H1 (cell line): ENCODE data around the gene PPP1CC. TPM values are rescaled to one million over a fixed set of nuclear protein-coding genes. Genes with fewer than 3 reads are reported as not detected.

Experiments
- ATF2 ChIP-seq: IDR thresholded peaks from 2 replicates; pipeline ENCODE4 v1.6.1; 2012; ENCODE audit warnings: low read length, inconsistent platforms
- BACH1 ChIP-seq: IDR thresholded peaks from 2 replicates; pipeline ENCODE4 v1.6.1; 2012; ENCODE audit warnings: low read length, improper control_type of control experiment
- BRCA1 ChIP-seq: IDR thresholded peaks from 2 replicates; pipeline ENCODE4 v1.6.1; 2012; ENCODE audit warnings: low read depth, low read length, improper control_type of control experiment
- CHD7 ChIP-seq: fragments of 300-600 bp; sonication (generic); IDR thresholded peaks from 2 replicates; pipeline ENCODE4 v1.7.1; 2012; ENCODE audit warnings: low read length, moderate library complexity, mild to moderate bottlenecking, inconsistent platforms; ENCODE audit not compliant: insufficient replicate concordance
- NRF1 ChIP-seq: IDR thresholded peaks from 2 replicates; pipeline ENCODE4 v1.6.1; 2011; ENCODE audit warnings: mild to moderate bottlenecking, low read depth, low read length, improper control_type of control experiment
- POLR2AphosphoS5 ChIP-seq: IDR thresholded peaks from 2 replicates; pipeline ENCODE4 v1.6.1; 2011; ENCODE audit warnings: low read depth, low read length
- SIN3A ChIP-seq, 2 experiments: IDR thresholded peaks in 1 of 2; conservative IDR thresholded peaks in 1 of 2; 2 replicates each; pipeline ENCODE4 v1.6.1; 2011 to 2012; ENCODE audit warnings: low read length in 2 of 2, improper control_type of control experiment in 1 of 2, low read depth in 1 of 2, mild to moderate bottlenecking in 1 of 2
- polyA plus RNA-seq, 7 experiments: library from polyadenylated mRNA; depleted of rRNA in 3 of 7; stranded (reverse) in 5 of 7; unstranded in 2 of 7; fragments of >200 nt in 5 of 7; fragments of 200-250 nt in 2 of 7; gene quantifications; 1 replicate in 5 of 7; 2 replicates in 1 of 7; 4 replicates in 1 of 7; pipeline versions ENCODE4 v1.2.1 to v1.2.3, GENCODE V29; 2011 to 2013; ENCODE audit warnings: missing spikeins in 2 of 7, mixed read lengths in 2 of 7
- total RNA-seq: library from RNA; stranded (reverse); fragmentation: NEBNext Ultra II Directional; extraction: Animal tissue kit (Norgen Biotek cat#: 25700); gene quantifications from 2 replicates; pipeline ENCODE4 v1.2.1, GENCODE V29; 2021

Gene PPP1CC
- total and polyA plus RNA-seq, 2 of the 8 experiments (the other 6 are each of a cell fraction or from before 2014, with no cell fraction given), result 193 to 350 TPM

- TF ChIP-seq CHD7, result no peak
- TF ChIP-seq BACH1, result no peak
- TF ChIP-seq BRCA1, result no peak
- no peak for TF ChIP-seq NRF1
- no peak for TF ChIP-seq ATF2
- TF ChIP-seq SIN3A (conservative IDR thresholded peaks at IDR 0.05 in 1 of 2, IDR thresholded peaks at IDR 0.05 in 1 of 2; ENCODE audit: low read depth in 1 of 2, low read length in 2 of 2), result no peak
- TF ChIP-seq POLR2AphosphoS5, result no peak
Observed at GRCh38 chr12:110721570-110721969, 21.1 kb downstream of the PPP1CC start (continued).
